BLaER1 (cell line): Measurements from ENCODE around the gene PBX1.

Experiments used
- H3K27ac ChIP-seq: shearing (Covaris generic); formaldehyde crosslinking; 2 replicates; pipeline ENCODE4 v1.8.1; 2022
- H3K27me3 ChIP-seq: shearing (Covaris generic); formaldehyde crosslinking; 2 replicates; pipeline ENCODE4 v1.8.1; 2022
- H3K36me3 ChIP-seq: shearing (Covaris generic); formaldehyde crosslinking; 2 replicates; pipeline ENCODE4 v1.8.1; 2022
- H3K4me1 ChIP-seq: shearing (Covaris generic); formaldehyde crosslinking; 2 replicates; pipeline ENCODE4 v1.8.1; 2022
- H3K4me2 ChIP-seq: shearing (Covaris generic); formaldehyde crosslinking; 2 replicates; pipeline ENCODE4 v1.8.1; 2022
- H3K4me3 ChIP-seq: shearing (Covaris generic); formaldehyde crosslinking; 2 replicates; pipeline ENCODE4 v1.8.1; 2022
- H3K9ac ChIP-seq: shearing (Covaris generic); formaldehyde crosslinking; 2 replicates; pipeline ENCODE4 v1.8.1; 2022
- H3K9me3 ChIP-seq: shearing (Covaris generic); formaldehyde crosslinking; 2 replicates; pipeline ENCODE4 v1.8.1; 2022
- H4K20me1 ChIP-seq: shearing (Covaris generic); formaldehyde crosslinking; 2 replicates; pipeline ENCODE4 v1.8.1; 2022
- Cebpa-rat ChIP-seq: shearing (Covaris generic); IDR thresholded peaks from 2 replicates; pipeline ENCODE4 v1.8.1; 2022

Gene PBX1

DNA sequence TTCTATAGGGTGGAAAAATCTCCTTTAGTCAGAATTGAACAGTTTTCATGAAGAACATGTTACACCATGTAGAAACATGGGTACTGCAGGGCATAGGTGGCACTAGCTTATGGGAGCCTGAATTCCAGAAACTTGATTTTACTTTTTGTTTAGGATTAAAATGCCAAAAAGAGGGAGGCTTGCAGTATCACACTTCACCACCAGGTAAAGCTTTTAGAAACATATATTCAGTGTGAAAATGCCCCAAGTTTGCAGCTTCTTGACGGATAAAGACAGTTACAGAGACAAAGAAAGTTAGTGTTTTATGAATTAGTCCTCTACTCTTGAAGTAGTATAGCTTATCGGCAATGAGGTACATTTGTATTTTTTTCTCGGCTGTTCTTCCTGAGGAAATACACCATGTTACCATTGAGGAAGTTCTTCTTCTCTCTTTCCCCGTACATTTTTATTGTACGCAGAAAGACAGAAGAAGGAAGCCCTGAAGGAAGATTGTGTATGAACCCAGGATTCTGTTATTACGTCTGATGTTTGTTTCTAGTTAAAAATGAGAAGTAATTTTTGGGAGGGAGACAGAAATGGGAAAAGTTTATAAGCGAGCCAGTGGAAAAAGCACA, 66.1 kb downstream of the PBX1 start:
- H3K9ac ChIP-seq: no peak overlapping the region

DNA sequence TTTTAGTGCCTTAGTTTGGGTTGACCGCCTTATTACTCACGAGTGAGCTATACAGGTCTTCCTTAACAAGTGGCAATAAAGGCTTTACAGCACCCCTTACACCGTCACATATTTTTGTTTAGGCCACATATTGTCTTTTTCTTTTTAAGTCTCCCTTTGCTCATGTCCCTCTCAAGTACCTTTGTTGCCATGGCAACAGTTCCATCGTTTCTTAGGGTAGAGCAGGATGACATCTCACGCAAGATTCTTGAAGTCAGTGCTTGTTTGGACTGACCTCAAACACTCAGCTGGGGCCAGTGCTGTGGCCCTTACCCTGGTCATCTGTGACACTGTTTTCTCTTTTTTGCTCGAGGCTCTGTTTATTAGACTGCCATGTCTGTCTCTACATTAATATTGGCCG, 69.8 kb downstream of the PBX1 start:
- no peak overlapping the region for H3K27ac ChIP-seq
- no peak for TF ChIP-seq Cebpa-rat
- no peak overlapping the region for H3K4me3 ChIP-seq
- no peaks in the 10 kb centered on the region for H3K9me3 ChIP-seq
- no peaks in the 10 kb centered on the region for H4K20me1 ChIP-seq
- no peak overlapping the region for H3K4me2 ChIP-seq
- H3K27me3 ChIP-seq: no peaks in the 10 kb centered on the region
- no peaks in the 10 kb centered on the region for H3K36me3 ChIP-seq
- H3K4me1 ChIP-seq: no peaks in the 10 kb centered on the region
- no peak overlapping the region for H3K9ac ChIP-seq

More for the DNA sequence above, 66.1 kb downstream of the PBX1 start:
- no peak for TF ChIP-seq Cebpa-rat
- no peak overlapping the region for H3K4me3 ChIP-seq
- H3K36me3 ChIP-seq: no peaks in the 10 kb centered on the region
- no peak overlapping the region for H3K4me2 ChIP-seq
- H3K27me3 ChIP-seq: no peaks in the 10 kb centered on the region
- no peaks in the 10 kb centered on the region for H3K4me1 ChIP-seq
- no peak overlapping the region for H3K27ac ChIP-seq
- H3K9me3 ChIP-seq: no peaks in the 10 kb centered on the region
- H4K20me1 ChIP-seq: no peaks in the 10 kb centered on the region

DNA sequence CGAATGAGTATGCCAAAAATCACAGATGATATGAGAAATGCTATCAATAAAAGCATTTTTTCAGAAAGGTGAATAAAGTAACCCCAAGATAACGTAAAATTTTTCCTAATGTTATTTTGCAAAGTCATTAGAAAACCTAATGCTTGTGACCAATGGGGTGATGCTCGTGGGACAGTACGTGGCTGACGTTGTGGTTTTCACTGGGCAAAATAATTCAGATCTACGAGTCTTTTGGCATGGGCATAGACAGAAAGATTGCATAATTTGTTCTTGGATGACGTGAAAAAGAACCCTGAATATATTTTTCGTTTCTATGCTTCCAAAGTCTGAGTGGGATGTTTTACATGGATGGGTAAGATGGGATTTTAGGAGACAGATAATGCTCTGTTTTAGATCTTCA, 71.0 kb downstream of the PBX1 start:
- H4K20me1 ChIP-seq: no peaks in the 10 kb centered on the region
- H3K27ac ChIP-seq: no peak overlapping the region
- H3K4me1 ChIP-seq: no peaks in the 10 kb centered on the region
- no peak overlapping the region for H3K4me3 ChIP-seq
- no peaks in the 10 kb centered on the region for H3K9me3 ChIP-seq
- no peaks in the 10 kb centered on the region for H3K27me3 ChIP-seq
- TF ChIP-seq Cebpa-rat: no peak
- no peak overlapping the region for H3K9ac ChIP-seq
- H3K4me2 ChIP-seq: no peak overlapping the region
- H3K36me3 ChIP-seq: no peaks in the 10 kb centered on the region

DNA sequence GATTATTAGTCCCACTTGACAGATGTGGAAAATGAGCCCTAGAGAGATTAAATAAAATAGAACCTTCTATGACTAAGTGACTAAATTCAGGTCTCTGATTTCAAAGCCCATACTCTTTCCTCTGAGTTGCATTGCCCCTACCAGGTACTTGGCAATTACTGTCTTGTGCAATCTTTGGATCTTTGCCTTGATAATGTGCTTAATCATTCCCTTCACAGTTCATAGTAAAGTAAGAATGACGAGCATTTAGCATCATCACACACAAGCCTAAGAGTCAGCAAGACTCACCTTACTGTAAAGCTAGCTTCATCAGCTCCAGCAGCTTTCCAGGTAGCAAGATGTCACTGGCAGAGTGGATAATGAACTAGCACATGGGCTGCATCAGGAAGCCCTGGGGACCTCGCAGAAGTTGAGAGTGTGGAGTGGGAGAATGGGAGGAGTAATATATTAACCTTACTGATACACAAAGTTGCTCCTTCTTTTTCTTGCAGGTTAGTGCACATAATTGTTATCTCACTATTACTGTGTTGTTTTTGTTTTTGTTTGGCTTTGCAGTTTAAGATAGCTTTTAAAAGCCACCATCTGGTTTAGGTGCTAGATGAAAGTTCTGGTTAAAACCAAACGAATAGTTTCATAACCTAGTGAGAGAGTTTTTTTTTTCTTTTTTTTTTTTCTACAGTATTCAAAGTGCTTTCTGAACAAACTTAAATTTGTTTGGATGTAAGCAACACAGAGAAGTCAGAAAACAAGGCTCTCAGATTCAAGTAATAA, 71.8 kb downstream of the PBX1 start:
- Histone ChIP-seq H3K9ac (no peak overlapping the region), H3K27me3 (no peaks in the 10 kb centered on the region), H3K4me2 (no peak overlapping the region), H4K20me1 (no peaks in the 10 kb centered on the region), H3K9me3 (no peaks in the 10 kb centered on the region), H3K4me1 (0 out of 2 replicates have a peak, but pooled peaks cover 2% of the 10 kb centered on the region), H3K36me3 (no peaks in the 10 kb centered on the region), H3K4me3 (no peak overlapping the region), H3K27ac (no peak overlapping the region)
- TF ChIP-seq Cebpa-rat: no peak

DNA sequence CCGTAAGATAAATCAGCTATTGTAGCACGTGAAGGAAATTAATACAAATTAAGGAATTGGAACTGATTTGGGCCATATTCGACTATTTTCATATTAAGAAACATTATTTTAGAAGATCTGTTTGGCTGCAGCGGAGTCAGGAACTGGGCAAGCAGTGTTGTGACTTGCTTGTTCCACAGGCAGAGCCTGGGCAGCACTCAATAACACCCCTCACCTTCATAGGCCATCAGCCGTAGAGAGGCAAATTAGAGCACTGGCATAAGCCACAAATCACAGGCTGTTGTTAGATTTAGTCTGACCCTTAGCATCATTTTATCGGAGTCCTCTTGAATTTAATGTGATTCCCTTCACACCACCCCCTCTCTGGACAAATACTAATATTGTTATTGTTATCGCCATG, 72.8 kb downstream of the PBX1 start:
- no peak for TF ChIP-seq Cebpa-rat

DNA sequence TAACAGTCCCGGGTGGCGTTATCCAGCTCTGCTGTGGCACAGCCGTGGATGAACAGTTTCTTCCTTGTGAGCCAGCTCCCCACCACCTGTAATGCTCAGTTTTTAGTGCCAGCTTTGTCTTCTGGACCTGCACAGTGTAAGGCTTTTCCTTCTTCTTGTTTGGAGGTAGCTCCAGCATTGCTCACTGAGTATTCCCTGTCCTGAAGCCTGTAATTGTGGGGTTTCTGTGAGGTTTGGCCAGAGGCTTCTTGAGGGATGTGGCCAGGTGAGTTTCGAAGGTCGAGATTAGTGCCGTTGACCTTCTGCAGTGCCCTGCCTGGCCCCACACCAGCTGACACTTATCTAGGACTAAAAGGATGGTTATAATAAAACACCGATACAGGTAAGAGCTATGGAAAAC, 75.0 kb downstream of the PBX1 start:
- Histone ChIP-seq H3K4me1 (peaks cover 18% of the 10 kb centered on the region; the same call in 1 of the 2 replicates), H3K4me2 (no peak overlapping the region), H3K36me3 (no peaks in the 10 kb centered on the region), H3K27me3 (no peaks in the 10 kb centered on the region), H3K9ac (no peak overlapping the region), H4K20me1 (no peaks in the 10 kb centered on the region), H3K9me3 (no peaks in the 10 kb centered on the region), H3K27ac (no peak overlapping the region), H3K4me3 (no peak overlapping the region)
- TF ChIP-seq Cebpa-rat: no peak

More for the DNA sequence above, 72.8 kb downstream of the PBX1 start:
- peaks cover 11% of the 10 kb centered on the region; the same call in 1 of the 2 replicates for H3K4me1 ChIP-seq
- H3K4me2 ChIP-seq: no peak overlapping the region
- H3K36me3 ChIP-seq: no peaks in the 10 kb centered on the region
- H3K27me3 ChIP-seq: no peaks in the 10 kb centered on the region
- no peak overlapping the region for H3K9ac ChIP-seq
- no peaks in the 10 kb centered on the region for H3K9me3 ChIP-seq
- no peaks in the 10 kb centered on the region for H4K20me1 ChIP-seq
- no peak overlapping the region for H3K4me3 ChIP-seq
- H3K27ac ChIP-seq: no peak overlapping the region

DNA sequence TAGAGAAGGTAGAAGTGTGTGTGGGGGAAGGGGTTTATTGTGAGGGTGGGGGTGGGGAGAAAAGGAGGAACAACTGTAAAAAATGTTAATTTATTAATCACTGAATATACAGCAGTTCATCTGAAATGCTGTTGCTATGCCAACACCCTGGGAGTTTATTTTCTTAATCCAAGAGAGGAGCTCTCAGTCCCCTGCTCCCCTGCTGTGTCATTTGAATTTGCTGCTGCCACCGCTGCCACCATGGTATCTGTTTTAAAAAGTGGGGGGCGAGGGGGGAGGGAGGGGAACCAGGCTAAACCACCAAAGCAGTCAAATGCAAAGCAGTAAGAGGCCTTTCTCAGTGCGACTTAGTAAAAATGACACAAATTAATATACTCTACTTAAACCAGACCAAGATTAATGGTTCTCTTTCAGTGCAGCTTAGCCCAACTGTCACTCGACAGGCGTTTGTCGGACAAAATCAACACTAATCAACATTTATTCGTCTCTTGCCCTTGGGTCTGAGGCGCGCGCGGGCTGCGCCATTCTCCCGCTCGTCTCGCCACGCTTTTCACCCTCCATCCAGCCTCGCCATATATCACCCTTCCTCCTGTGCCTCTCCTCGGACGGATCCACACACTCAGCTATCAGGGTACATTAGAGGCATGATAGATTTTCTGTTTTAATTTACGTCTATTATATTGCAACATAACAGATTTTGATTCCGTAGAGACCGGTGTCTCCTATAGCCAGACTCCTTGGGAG, 76.2 kb downstream of the PBX1 start:
- H3K36me3 ChIP-seq: no peaks in the 10 kb centered on the region
- H3K4me3 ChIP-seq: no peak overlapping the region
- no peak overlapping the region for H3K27ac ChIP-seq
- H3K4me2 ChIP-seq: no peak overlapping the region
- H3K9me3 ChIP-seq: no peaks in the 10 kb centered on the region
- no peak for TF ChIP-seq Cebpa-rat
- H3K27me3 ChIP-seq: no peaks in the 10 kb centered on the region
- H3K9ac ChIP-seq: no peak overlapping the region
- H3K4me1 ChIP-seq: peaks cover 18% of the 10 kb centered on the region; the same call in 1 of the 2 replicates
- H4K20me1 ChIP-seq: no peaks in the 10 kb centered on the region

DNA sequence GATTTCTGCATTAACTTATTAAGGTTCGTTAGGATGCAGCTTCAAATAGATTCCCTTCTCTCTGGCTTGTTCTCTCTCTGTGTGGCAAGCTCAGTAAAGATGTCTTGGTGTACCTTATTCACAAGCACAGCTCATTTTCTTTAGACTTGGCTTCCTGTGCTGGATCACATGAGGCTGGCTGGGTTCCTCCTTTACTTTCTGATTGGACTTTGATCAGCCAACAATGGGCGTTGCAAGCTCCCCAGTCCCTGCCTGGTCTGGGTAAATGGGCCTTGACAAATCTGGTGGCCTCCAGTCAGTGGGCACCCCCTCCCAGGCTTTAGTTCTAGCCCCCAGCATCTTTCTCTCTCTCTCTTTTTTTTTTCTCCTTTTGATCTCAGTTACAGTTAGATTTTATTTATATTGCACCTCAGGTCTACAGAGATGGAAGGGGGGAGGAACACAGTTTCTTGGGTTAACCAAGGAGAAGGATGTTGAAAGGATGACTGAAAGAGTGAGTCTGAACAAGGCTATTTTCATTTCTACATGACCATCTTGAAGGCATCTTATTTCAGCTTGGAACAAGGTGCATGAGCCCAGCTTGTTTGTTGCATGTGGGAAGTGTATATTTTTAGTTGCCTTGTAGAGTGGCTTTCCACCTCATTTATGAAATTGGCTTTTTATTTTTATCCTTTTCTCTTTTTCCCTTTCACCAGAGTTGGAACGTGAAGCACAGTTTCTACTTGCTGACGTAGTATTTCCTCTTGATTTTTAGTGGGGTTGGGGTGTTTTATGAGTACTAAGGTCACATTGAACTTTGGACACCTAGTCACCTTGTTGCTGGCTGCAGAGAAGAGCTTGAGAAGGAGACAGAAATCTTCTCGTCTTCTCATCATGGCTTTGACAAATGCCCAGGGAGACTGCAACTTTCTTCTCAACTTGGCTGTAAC, 77.1 kb downstream of the PBX1 start:
- Histone ChIP-seq H3K27ac (no peak overlapping the region), H3K27me3 (no peaks in the 10 kb centered on the region), H4K20me1 (no peaks in the 10 kb centered on the region), H3K4me3 (no peak overlapping the region), H3K9me3 (no peaks in the 10 kb centered on the region), H3K36me3 (no peaks in the 10 kb centered on the region), H3K9ac (no peak overlapping the region), H3K4me1 (peaks cover 18% of the 10 kb centered on the region; the same call in 1 of the 2 replicates), H3K4me2 (peak overlapping the region; percentile 28; the same call in 1 of the 2 replicates)
- no peak for TF ChIP-seq Cebpa-rat

DNA sequence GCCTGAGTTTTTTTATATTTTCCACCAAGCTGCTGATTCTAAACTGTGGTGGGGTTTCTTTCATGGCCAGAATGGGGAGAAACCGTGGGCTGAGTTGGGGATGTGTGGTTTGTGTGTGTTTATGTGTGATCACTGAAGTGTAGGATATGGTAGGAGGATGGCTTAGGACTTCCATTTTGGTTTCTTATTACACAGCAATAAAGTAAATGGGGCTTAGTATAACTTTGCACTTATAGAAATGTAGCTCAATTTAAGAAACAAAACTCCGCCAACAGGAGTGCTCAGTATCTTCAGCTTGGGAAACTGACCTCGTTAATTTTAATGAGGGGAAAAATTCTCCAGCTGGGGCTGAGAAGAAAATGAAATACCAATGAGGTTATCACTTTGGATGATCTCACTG, 77.8 kb downstream of the PBX1 start:
- Histone ChIP-seq H3K36me3 (no peaks in the 10 kb centered on the region), H3K4me1 (peaks cover 18% of the 10 kb centered on the region; the same call in 1 of the 2 replicates), H3K27ac (no peak overlapping the region), H4K20me1 (no peaks in the 10 kb centered on the region), H3K27me3 (no peaks in the 10 kb centered on the region), H3K4me2 (peak overlapping the region; percentile 28; the same call in 1 of the 2 replicates), H3K9me3 (no peaks in the 10 kb centered on the region), H3K9ac (no peak overlapping the region), H3K4me3 (no peak overlapping the region)
- no peak for TF ChIP-seq Cebpa-rat
